ENCODE results near the gene CBFA2T2.

Gene CBFA2T2

GRCh38 chr20:33658929-33659328 lies 169.0 kb downstream of the CBFA2T2 start:
- H3K18ac ChIP-seq (ENCODE audit: low read length): no peak overlapping the region
- no peak for DNase-seq

GRCh38 chr20:33659341-33660034 lies 169.6 kb downstream of the CBFA2T2 start:
- DNase-seq: no peak
- Histone ChIP-seq H3K27me3 (ENCODE audit: insufficient read depth, low read length) (no peaks in the 10 kb centered on the region), H3K18ac (ENCODE audit: low read length) (no peak overlapping the region), H3K4me2 (ENCODE audit: low read length) (no peak overlapping the region), H2BK12ac (ENCODE audit: low read length) (no peak overlapping the region), H4K12ac (ENCODE audit: low read depth, low read length) (no peak overlapping the region), H3K4me3 (ENCODE audit: low read depth, low read length) (no peak overlapping the region), H3K4ac (ENCODE audit: low read depth, low read length) (no peak overlapping the region), H3K14ac (ENCODE audit: low read length) (no peak overlapping the region), H3K9me3 (ENCODE audit: insufficient read depth, low read depth, low read length) (peaks cover 2% of the 10 kb centered on the region), H2BK5ac (ENCODE audit: low read depth, low read length, poor library complexity) (no peak overlapping the region), H3K9ac (ENCODE audit: low read length) (no peak overlapping the region), H3K23ac (ENCODE audit: low read length) (no peak overlapping the region), H2AK5ac (ENCODE audit: low read length) (no peak overlapping the region), H3K27ac (ENCODE audit: low read depth, low read length) (no peak overlapping the region), H3K4me1 (ENCODE audit: control insufficient read depth in 1 of 2, insufficient read depth in 2 of 2, low read length in 2 of 2) (peaks cover 16 to 18% of the 10 kb centered on the region in 2 experiments), H2BK120ac (ENCODE audit: insufficient read depth, low read length, poor library complexity) (no peak overlapping the region), H3K79me1 (ENCODE audit: low read length) (peaks cover 10% of the 10 kb centered on the region), H3K79me2 (ENCODE audit: control insufficient read depth, insufficient read depth, low read length, poor library complexity) (peaks cover 7% of the 10 kb centered on the region), H4K8ac (ENCODE audit: low read depth, low read length) (no peak overlapping the region), H2AFZ (ENCODE audit: insufficient read depth, low read length, poor library complexity) (no peak overlapping the region), H4K91ac (ENCODE audit: low read depth, low read length) (no peak overlapping the region), H3K36me3 (ENCODE audit: control insufficient read depth in 1 of 2, insufficient read depth in 2 of 2, low read length in 2 of 2) (peaks cover 36 to 41% of the 10 kb centered on the region in 2 experiments)
- WGBS (ENCODE audit: extremely low coverage, insufficient coverage, insufficient read length): no CpG with 5 or more reads among the region's 32 CpGs

More at GRCh38 chr20:33658929-33659328, 169.0 kb downstream of the CBFA2T2 start:
- H3K36me3 ChIP-seq (ENCODE audit: control insufficient read depth in 1 of 2, insufficient read depth in 2 of 2, low read length in 2 of 2): peaks cover 36 to 41% of the 10 kb centered on the region in 2 experiments
- H4K8ac ChIP-seq (ENCODE audit: low read depth, low read length): no peak overlapping the region
- no peak overlapping the region for H3K23ac ChIP-seq (ENCODE audit: low read length)
- no peak overlapping the region for H2BK12ac ChIP-seq (ENCODE audit: low read length)
- H3K27me3 ChIP-seq (ENCODE audit: insufficient read depth, low read length): no peaks in the 10 kb centered on the region
- H3K79me1 ChIP-seq (ENCODE audit: low read length): peaks cover 10% of the 10 kb centered on the region
- no peak overlapping the region for H3K9ac ChIP-seq (ENCODE audit: low read length)
- H4K12ac ChIP-seq (ENCODE audit: low read depth, low read length): no peak overlapping the region
- WGBS (ENCODE audit: extremely low coverage, insufficient coverage, insufficient read length): no CpG with 5 or more reads among the region's 4 CpGs
- no peak overlapping the region for H3K27ac ChIP-seq (ENCODE audit: low read depth, low read length)
- H3K4me1 ChIP-seq (ENCODE audit: control insufficient read depth in 1 of 2, insufficient read depth in 2 of 2, low read length in 2 of 2): peaks cover 13 to 14% of the 10 kb centered on the region in 2 experiments
- H3K14ac ChIP-seq (ENCODE audit: low read length): no peak overlapping the region
- H3K4me2 ChIP-seq (ENCODE audit: low read length): no peak overlapping the region
- peaks cover 2% of the 10 kb centered on the region for H3K9me3 ChIP-seq (ENCODE audit: insufficient read depth, low read depth, low read length)
- H3K4ac ChIP-seq (ENCODE audit: low read depth, low read length): no peak overlapping the region
- H2AK5ac ChIP-seq (ENCODE audit: low read length): no peak overlapping the region
- H3K79me2 ChIP-seq (ENCODE audit: control insufficient read depth, insufficient read depth, low read length, poor library complexity): peaks cover 6% of the 10 kb centered on the region
- no peak overlapping the region for H2BK5ac ChIP-seq (ENCODE audit: low read depth, low read length, poor library complexity)
- H3K4me3 ChIP-seq (ENCODE audit: low read depth, low read length): no peak overlapping the region
- no peak overlapping the region for H2BK120ac ChIP-seq (ENCODE audit: insufficient read depth, low read length, poor library complexity)
- no peak overlapping the region for H4K91ac ChIP-seq (ENCODE audit: low read depth, low read length)
- no peak overlapping the region for H2AFZ ChIP-seq (ENCODE audit: insufficient read depth, low read length, poor library complexity)

- H3K4me2 ChIP-seq (ENCODE audit: low read length): no peak overlapping the region
- H3K4me3 ChIP-seq (ENCODE audit: low read depth, low read length): no peak overlapping the region
- no peak overlapping the region for H3K18ac ChIP-seq (ENCODE audit: low read length)
- H3K79me1 ChIP-seq (ENCODE audit: low read length): peaks cover 10% of the 10 kb centered on the region
- no peak overlapping the region for H2BK120ac ChIP-seq (ENCODE audit: insufficient read depth, low read length, poor library complexity)
- H3K14ac ChIP-seq (ENCODE audit: low read length): no peak overlapping the region
- DNase-seq: no peak
- no CpG with 5 or more reads among the region's 21 CpGs for WGBS (ENCODE audit: extremely low coverage, insufficient coverage, insufficient read length)
- H3K27ac ChIP-seq (ENCODE audit: low read depth, low read length): no peak overlapping the region
- no peak overlapping the region for H4K8ac ChIP-seq (ENCODE audit: low read depth, low read length)
- H3K9ac ChIP-seq (ENCODE audit: low read length): no peak overlapping the region
- H2BK5ac ChIP-seq (ENCODE audit: low read depth, low read length, poor library complexity): no peak overlapping the region
- H4K12ac ChIP-seq (ENCODE audit: low read depth, low read length): no peak overlapping the region
- H3K9me3 ChIP-seq (ENCODE audit: insufficient read depth, low read depth, low read length): peaks cover 2% of the 10 kb centered on the region
- peaks cover 7% of the 10 kb centered on the region for H3K79me2 ChIP-seq (ENCODE audit: control insufficient read depth, insufficient read depth, low read length, poor library complexity)
- peaks cover 10 to 12% of the 10 kb centered on the region in 2 experiments for H3K4me1 ChIP-seq (ENCODE audit: control insufficient read depth in 1 of 2, insufficient read depth in 2 of 2, low read length in 2 of 2)
- no peak overlapping the region for H3K4ac ChIP-seq (ENCODE audit: low read depth, low read length)
- no peak overlapping the region for H2AK5ac ChIP-seq (ENCODE audit: low read length)
- no peak overlapping the region for H2AFZ ChIP-seq (ENCODE audit: insufficient read depth, low read length, poor library complexity)
- H3K23ac ChIP-seq (ENCODE audit: low read length): no peak overlapping the region
- H3K36me3 ChIP-seq (ENCODE audit: control insufficient read depth in 1 of 2, insufficient read depth in 2 of 2, low read length in 2 of 2): peaks cover 36 to 41% of the 10 kb centered on the region in 2 experiments
- H4K91ac ChIP-seq (ENCODE audit: low read depth, low read length): no peak overlapping the region
- H3K27me3 ChIP-seq (ENCODE audit: insufficient read depth, low read length): no peaks in the 10 kb centered on the region
- H2BK12ac ChIP-seq (ENCODE audit: low read length): no peak overlapping the region
Measured at GRCh38 chr20:33660035-33660684, 170.3 kb downstream of the CBFA2T2 start.

GRCh38 chr20:33660685-33661058 lies 170.8 kb downstream of the CBFA2T2 start:
- H3K4me2 ChIP-seq (ENCODE audit: low read length): no peak overlapping the region
- no peak overlapping the region for H4K12ac ChIP-seq (ENCODE audit: low read depth, low read length)
- no peak overlapping the region for H2BK5ac ChIP-seq (ENCODE audit: low read depth, low read length, poor library complexity)
- no peak overlapping the region for H3K18ac ChIP-seq (ENCODE audit: low read length)
- H3K79me2 ChIP-seq (ENCODE audit: control insufficient read depth, insufficient read depth, low read length, poor library complexity): peaks cover 7% of the 10 kb centered on the region
- no peak overlapping the region for H4K8ac ChIP-seq (ENCODE audit: low read depth, low read length)
- no peak overlapping the region for H3K27ac ChIP-seq (ENCODE audit: low read depth, low read length)
- no peak overlapping the region for H2AFZ ChIP-seq (ENCODE audit: insufficient read depth, low read length, poor library complexity)
- no peak overlapping the region for H3K14ac ChIP-seq (ENCODE audit: low read length)
- no peak overlapping the region for H3K4ac ChIP-seq (ENCODE audit: low read depth, low read length)
- H3K27me3 ChIP-seq (ENCODE audit: insufficient read depth, low read length): no peaks in the 10 kb centered on the region
- no peak overlapping the region for H2BK120ac ChIP-seq (ENCODE audit: insufficient read depth, low read length, poor library complexity)
- H4K91ac ChIP-seq (ENCODE audit: low read depth, low read length): no peak overlapping the region
- no peak for DNase-seq
- H3K9ac ChIP-seq (ENCODE audit: low read length): no peak overlapping the region
- H3K4me3 ChIP-seq (ENCODE audit: low read depth, low read length): no peak overlapping the region
- peaks cover 9 to 11% of the 10 kb centered on the region in 2 experiments for H3K4me1 ChIP-seq (ENCODE audit: control insufficient read depth in 1 of 2, insufficient read depth in 2 of 2, low read length in 2 of 2)
- H3K9me3 ChIP-seq (ENCODE audit: insufficient read depth, low read depth, low read length): peaks cover 2% of the 10 kb centered on the region
- H2BK12ac ChIP-seq (ENCODE audit: low read length): no peak overlapping the region
- H3K23ac ChIP-seq (ENCODE audit: low read length): no peak overlapping the region
- peaks cover 36 to 41% of the 10 kb centered on the region in 2 experiments for H3K36me3 ChIP-seq (ENCODE audit: control insufficient read depth in 1 of 2, insufficient read depth in 2 of 2, low read length in 2 of 2)
- WGBS (ENCODE audit: extremely low coverage, insufficient coverage, insufficient read length): no CpG with 5 or more reads among the region's 7 CpGs
- no peak overlapping the region for H2AK5ac ChIP-seq (ENCODE audit: low read length)
- H3K79me1 ChIP-seq (ENCODE audit: low read length): peaks cover 10% of the 10 kb centered on the region

Data from trophoblast cell (in vitro differentiated cells and primary cell).